ENCODE data around the gene PTGDR. TPM values are rescaled to one million over a fixed set of nuclear protein-coding genes. Genes with fewer than 3 reads are reported as not detected.

PTGDR gene
- 1 to 10 TPM in 1 of 4 donors, under 1 TPM in 1, not detected in 2; 0.25 to 6.6 TPM for polyA plus RNA-seq
- long read RNA-seq, donor 1 = 0 reads
- long read RNA-seq, donor 2 = 0 reads
- long read RNA-seq, donor 3 = 0 reads
- long read RNA-seq, donor 4, partial matches to known transcripts = 0 of 1 reads
- long read RNA-seq, donor 4, other reads (novel, unspliced or antisense) = 0 of 1 reads
- long read RNA-seq, donor 5, partial matches to known transcripts = 0 of 2 reads
- long read RNA-seq, donor 5, other reads (novel, unspliced or antisense) = 0 of 2 reads
- long read RNA-seq, donor 6, partial matches to known transcripts = 0 of 1 reads
- long read RNA-seq, donor 6, other reads (novel, unspliced or antisense) = 0 of 1 reads
- long read RNA-seq, donor 7 = 0 reads
- long read RNA-seq, donor 8, partial matches to known transcripts = 0 of 1 reads
- long read RNA-seq, donor 8, other reads (novel, unspliced or antisense) = 0 of 1 reads
- long read RNA-seq, donor 9 = 0 reads
- long read RNA-seq, donor 10, transcript PTGDR-201 (2 exons, 2,942 nt) = major isoform, 9 of 10 reads
- long read RNA-seq, donor 10, partial matches to known transcripts = 0 of 10 reads
- long read RNA-seq, donor 10, other reads (novel, unspliced or antisense) = 0 of 10 reads

DNA sequence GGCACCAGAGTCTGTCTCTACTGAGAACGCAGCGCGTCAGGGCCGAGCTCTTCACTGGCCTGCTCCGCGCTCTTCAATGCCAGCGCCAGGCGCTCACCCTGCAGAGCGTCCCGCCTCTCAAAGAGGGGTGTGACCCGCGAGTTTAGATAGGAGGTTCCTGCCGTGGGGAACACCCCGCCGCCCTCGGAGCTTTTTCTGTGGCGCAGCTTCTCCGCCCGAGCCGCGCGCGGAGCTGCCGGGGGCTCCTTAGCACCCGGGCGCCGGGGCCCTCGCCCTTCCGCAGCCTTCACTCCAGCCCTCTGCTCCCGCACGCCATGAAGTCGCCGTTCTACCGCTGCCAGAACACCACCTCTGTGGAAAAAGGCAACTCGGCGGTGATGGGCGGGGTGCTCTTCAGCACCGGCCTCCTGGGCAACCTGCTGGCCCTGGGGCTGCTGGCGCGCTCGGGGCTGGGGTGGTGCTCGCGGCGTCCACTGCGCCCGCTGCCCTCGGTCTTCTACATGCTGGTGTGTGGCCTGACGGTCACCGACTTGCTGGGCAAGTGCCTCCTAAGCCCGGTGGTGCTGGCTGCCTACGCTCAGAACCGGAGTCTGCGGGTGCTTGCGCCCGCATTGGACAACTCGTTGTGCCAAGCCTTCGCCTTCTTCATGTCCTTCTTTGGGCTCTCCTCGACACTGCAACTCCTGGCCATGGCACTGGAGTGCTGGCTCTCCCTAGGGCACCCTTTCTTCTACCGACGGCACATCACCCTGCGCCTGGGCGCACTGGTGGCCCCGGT, at the start of gene PTGDR:
Gene PTGDR (plus strand): TSS at position 198 of the 778 bp plus-strand sequence. CDS start 117 bp downstream, at position 315.
- DNase-seq = peak; percentile 28 to 55
- WGBS, 3 donors = 3 to 8% (median 4%) methylated on average over 63 of the region's 63 CpGs
- Histone ChIP-seq H3K27me3 (ENCODE audit: control insufficient read depth in 3 of 3, insufficient read depth in 3 of 3, low read length in 3 of 3) (peaks cover 0 to 30% (median 5%) of the 10 kb centered on the region in 3 donors), H3K27ac (ENCODE audit: low read depth in 1 of 3, low read length in 2 of 3) (no peak within 1 kb of the TSS), H3K36me3 (ENCODE audit: control insufficient read depth in 3 of 3, insufficient read depth in 2 of 3, low read depth in 1 of 3, low read length in 3 of 3) (no peaks in the 10 kb centered on the region), H3K9me3 (ENCODE audit: control insufficient read depth in 2 of 2, insufficient read depth in 1 of 2, low read depth in 1 of 2, low read length in 1 of 2) (no peaks in the 10 kb centered on the region), H3K4me1 (ENCODE audit: control insufficient read depth in 3 of 3, insufficient read depth in 2 of 3, low read depth in 1 of 3, low read length in 2 of 3) (peaks cover 0 to 3% (median 0%) of the 10 kb centered on the region in 3 donors), H3K4me3 (ENCODE audit: low read depth in 1 of 3, low read length in 3 of 3) (peak within 1 kb of the TSS; percentile 36 to 51 (median 49))
- no peak for FAIRE-seq

- Histone ChIP-seq H3K4me3 (ENCODE audit: low read depth in 1 of 3, low read length in 3 of 3) (no peak overlapping the region), H3K4me1 (ENCODE audit: control insufficient read depth in 3 of 3, insufficient read depth in 2 of 3, low read depth in 1 of 3, low read length in 2 of 3) (no peaks in the 10 kb centered on the region), H3K9me3 (ENCODE audit: control insufficient read depth in 2 of 2, insufficient read depth in 1 of 2, low read depth in 1 of 2, low read length in 1 of 2) (no peaks in the 10 kb centered on the region), H3K27me3 (ENCODE audit: control insufficient read depth in 3 of 3, insufficient read depth in 3 of 3, low read length in 3 of 3) (no peaks in the 10 kb centered on the region), H3K36me3 (ENCODE audit: control insufficient read depth in 3 of 3, insufficient read depth in 2 of 3, low read depth in 1 of 3, low read length in 3 of 3) (no peaks in the 10 kb centered on the region), H3K27ac (ENCODE audit: low read depth in 1 of 3, low read length in 2 of 3) (no peak overlapping the region)
- FAIRE-seq = no peak
- no peak for DNase-seq
- WGBS, 3 donors = 93 to 97% (median 93%) methylated on average over 4 of the region's 4 CpGs
Observed at GRCh38 chr14:52219488-52220084, 47.9 kb upstream of the PTGDR start.

DNA sequence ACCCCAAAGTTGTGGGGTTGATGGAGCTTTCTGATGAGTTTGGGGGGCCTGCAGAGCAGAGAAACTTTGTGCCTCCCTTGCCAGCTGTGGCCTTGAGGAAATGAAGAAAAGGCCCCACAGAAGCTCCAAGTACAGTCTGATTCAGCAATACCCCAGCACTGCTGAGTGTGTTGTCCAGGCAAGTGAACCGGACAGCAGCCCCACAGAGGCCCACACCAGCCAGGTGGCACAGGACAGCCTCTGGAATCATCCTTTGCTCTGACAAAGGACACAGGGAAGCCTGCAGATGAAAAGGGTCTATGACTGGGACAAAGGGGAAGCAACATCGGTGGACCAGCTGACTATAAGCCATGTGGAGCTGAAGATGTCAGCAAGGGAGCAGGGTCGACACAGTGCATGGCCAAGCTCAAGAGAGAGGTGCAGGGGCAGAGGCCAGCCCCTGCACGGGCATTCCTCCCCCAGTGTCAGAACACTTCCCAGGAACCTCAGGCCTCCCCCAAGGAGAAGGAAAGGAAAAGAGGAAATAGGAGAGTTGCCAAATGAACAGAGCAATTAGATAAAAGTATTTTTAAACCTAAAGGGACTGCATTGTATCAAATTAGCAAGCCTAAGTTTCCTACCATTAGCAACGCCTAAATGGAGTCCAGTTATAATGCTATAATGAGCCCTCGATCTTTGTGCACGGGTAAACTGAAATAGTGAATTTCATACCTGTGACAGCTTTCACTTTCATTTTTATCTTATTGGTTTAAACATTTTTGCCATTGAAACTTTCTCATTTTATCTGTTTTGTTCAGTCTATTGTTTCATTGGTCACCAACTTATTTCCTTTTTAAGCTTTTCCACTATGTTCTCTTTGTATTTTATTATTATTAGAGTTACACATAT, 46.3 kb upstream of the PTGDR start:
- peak in 1 of 2 donors; percentile 33 for DNase-seq
- no peaks in the 10 kb centered on the region for H3K9me3 ChIP-seq (ENCODE audit: control insufficient read depth in 2 of 2, insufficient read depth in 1 of 2, low read depth in 1 of 2, low read length in 1 of 2)
- H3K27me3 ChIP-seq (ENCODE audit: control insufficient read depth in 3 of 3, insufficient read depth in 3 of 3, low read length in 3 of 3) = no peaks in the 10 kb centered on the region
- peak overlapping the region in 1 of 3 donors; percentile 14 for H3K27ac ChIP-seq (ENCODE audit: low read depth in 1 of 3, low read length in 2 of 3)
- H3K4me1 ChIP-seq (ENCODE audit: control insufficient read depth in 3 of 3, insufficient read depth in 2 of 3, low read depth in 1 of 3, low read length in 2 of 3) = no peaks in the 10 kb centered on the region
- WGBS, 3 donors = 47 to 58% (median 52%) methylated on average over 7 of the region's 7 CpGs
- peak overlapping the region in 1 of 3 donors; percentile 18 for H3K4me3 ChIP-seq (ENCODE audit: low read depth in 1 of 3, low read length in 3 of 3)
- no peaks in the 10 kb centered on the region for H3K36me3 ChIP-seq (ENCODE audit: control insufficient read depth in 3 of 3, insufficient read depth in 2 of 3, low read depth in 1 of 3, low read length in 3 of 3)
- FAIRE-seq = no peak

DNA sequence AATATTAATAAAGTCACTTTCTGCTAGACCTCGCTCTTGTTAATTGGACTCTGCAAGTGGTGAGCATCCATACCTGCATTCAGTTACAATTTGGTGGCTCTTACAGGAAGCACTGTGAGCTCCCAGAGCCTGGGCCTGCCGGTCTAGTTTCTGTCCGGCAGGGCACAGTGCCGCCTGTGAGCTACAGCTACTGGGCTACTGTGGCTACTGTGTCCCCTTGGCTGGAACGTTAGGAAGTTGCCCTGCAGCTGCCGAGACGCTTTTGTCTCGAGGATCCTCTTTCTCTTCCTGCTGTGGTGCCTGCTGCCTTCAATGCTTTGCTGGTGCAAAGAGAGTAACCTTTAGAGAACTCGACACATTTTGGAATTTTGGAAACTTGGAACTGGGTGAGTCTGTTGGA, 44.6 kb upstream of the PTGDR start:
- 83 to 93% (median 86%) methylated on average over 9 of the region's 9 CpGs for WGBS, 3 donors
- no peak for FAIRE-seq

DNA sequence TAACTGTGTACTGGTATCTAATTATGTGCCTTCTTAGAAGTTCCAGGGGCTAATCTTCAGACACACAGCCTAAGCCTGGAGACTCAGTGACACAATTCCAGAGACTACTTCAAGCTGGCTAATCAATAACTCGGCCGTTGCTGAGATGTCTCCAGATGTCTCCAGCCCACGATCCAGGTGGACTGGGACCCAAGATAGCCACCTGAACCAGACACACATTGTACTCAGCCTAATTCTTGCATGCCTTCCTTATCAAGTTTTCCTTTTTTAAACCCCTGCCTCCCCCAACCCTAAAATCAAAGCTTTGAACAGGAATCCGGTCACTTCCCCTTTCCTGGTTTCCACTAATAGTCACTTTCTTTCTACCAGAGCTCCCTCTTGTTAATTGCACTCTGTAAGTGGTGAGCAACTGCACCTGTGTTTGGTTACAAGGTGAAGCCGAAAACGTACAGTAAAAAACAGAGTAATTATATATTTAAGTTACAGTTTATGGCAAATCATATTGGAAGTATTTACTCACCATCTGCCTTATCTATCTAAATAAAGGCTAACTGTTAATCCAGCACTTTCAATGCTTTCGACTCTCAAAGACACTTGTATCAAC, 39.8 kb upstream of the PTGDR start:
- no peaks in the 10 kb centered on the region for H3K4me1 ChIP-seq (ENCODE audit: control insufficient read depth in 3 of 3, insufficient read depth in 2 of 3, low read depth in 1 of 3, low read length in 2 of 3)
- H3K9me3 ChIP-seq (ENCODE audit: control insufficient read depth in 2 of 2, insufficient read depth in 1 of 2, low read depth in 1 of 2, low read length in 1 of 2) = peaks cover 0 to 3% of the 10 kb centered on the region in 2 donors
- no peak for FAIRE-seq
- H3K4me3 ChIP-seq (ENCODE audit: low read depth in 1 of 3, low read length in 3 of 3) = no peak overlapping the region
- H3K27ac ChIP-seq (ENCODE audit: low read depth in 1 of 3, low read length in 2 of 3) = peak overlapping the region in 1 of 3 donors; percentile 12
- no peaks in the 10 kb centered on the region for H3K27me3 ChIP-seq (ENCODE audit: control insufficient read depth in 3 of 3, insufficient read depth in 3 of 3, low read length in 3 of 3)
- H3K36me3 ChIP-seq (ENCODE audit: control insufficient read depth in 3 of 3, insufficient read depth in 2 of 3, low read depth in 1 of 3, low read length in 3 of 3) = no peaks in the 10 kb centered on the region
- peak; percentile 47 to 62 for DNase-seq
- WGBS, 3 donors = 15 to 51% (median 27%) methylated on average over 7 of the region's 7 CpGs

More for the DNA sequence above, 44.6 kb upstream of the PTGDR start:
- no peaks in the 10 kb centered on the region for H3K4me1 ChIP-seq (ENCODE audit: control insufficient read depth in 3 of 3, insufficient read depth in 2 of 3, low read depth in 1 of 3, low read length in 2 of 3)
- H3K36me3 ChIP-seq (ENCODE audit: control insufficient read depth in 3 of 3, insufficient read depth in 2 of 3, low read depth in 1 of 3, low read length in 3 of 3) = no peaks in the 10 kb centered on the region
- H3K9me3 ChIP-seq (ENCODE audit: control insufficient read depth in 2 of 2, insufficient read depth in 1 of 2, low read depth in 1 of 2, low read length in 1 of 2) = no peaks in the 10 kb centered on the region
- no peak overlapping the region for H3K4me3 ChIP-seq (ENCODE audit: low read depth in 1 of 3, low read length in 3 of 3)
- no peak for DNase-seq
- no peaks in the 10 kb centered on the region for H3K27me3 ChIP-seq (ENCODE audit: control insufficient read depth in 3 of 3, insufficient read depth in 3 of 3, low read length in 3 of 3)
- no peak overlapping the region for H3K27ac ChIP-seq (ENCODE audit: low read depth in 1 of 3, low read length in 2 of 3)

GRCh38 chr14:52233693-52234092, 33.8 kb upstream of the PTGDR start:
- WGBS, 3 donors = 55 to 72% (median 56%) methylated on average over 2 of the region's 2 CpGs
- Histone ChIP-seq H3K27me3 (ENCODE audit: control insufficient read depth in 3 of 3, insufficient read depth in 3 of 3, low read length in 3 of 3) (no peaks in the 10 kb centered on the region), H3K36me3 (ENCODE audit: control insufficient read depth in 3 of 3, insufficient read depth in 2 of 3, low read depth in 1 of 3, low read length in 3 of 3) (no peaks in the 10 kb centered on the region), H3K4me1 (ENCODE audit: control insufficient read depth in 3 of 3, insufficient read depth in 2 of 3, low read depth in 1 of 3, low read length in 2 of 3) (peaks cover 0 to 4% (median 2%) of the 10 kb centered on the region in 3 donors), H3K27ac (ENCODE audit: low read depth in 1 of 3, low read length in 2 of 3) (no peak overlapping the region), H3K9me3 (ENCODE audit: control insufficient read depth in 2 of 2, insufficient read depth in 1 of 2, low read depth in 1 of 2, low read length in 1 of 2) (peaks cover 0 to 3% of the 10 kb centered on the region in 2 donors), H3K4me3 (ENCODE audit: low read depth in 1 of 3, low read length in 3 of 3) (no peak overlapping the region)
- no peak for FAIRE-seq
- no peak for DNase-seq

DNA sequence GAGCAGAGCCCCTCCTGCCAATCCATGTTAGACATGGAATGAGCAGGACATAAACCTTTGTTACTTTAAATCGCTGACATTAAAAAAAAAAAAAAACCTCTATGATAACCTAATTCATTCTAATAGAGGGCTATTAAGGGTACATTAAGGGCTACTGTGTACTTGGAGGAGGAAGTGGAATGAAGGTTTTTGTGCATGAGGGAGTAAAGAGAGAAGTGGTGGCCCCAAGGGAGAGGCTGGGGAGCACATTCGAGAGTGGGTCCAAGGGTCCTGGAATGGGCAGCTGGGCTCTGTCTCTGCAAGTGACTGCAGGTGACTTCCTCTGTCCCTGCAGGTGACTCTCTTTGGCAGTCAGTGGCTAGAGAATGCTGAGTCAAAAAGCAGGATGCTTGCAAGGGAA, 32.1 kb upstream of the PTGDR start:
- H3K27me3 ChIP-seq (ENCODE audit: control insufficient read depth in 3 of 3, insufficient read depth in 3 of 3, low read length in 3 of 3) = no peaks in the 10 kb centered on the region
- FAIRE-seq = no peak
- no peaks in the 10 kb centered on the region for H3K9me3 ChIP-seq (ENCODE audit: control insufficient read depth in 2 of 2, insufficient read depth in 1 of 2, low read depth in 1 of 2, low read length in 1 of 2)
- H3K4me1 ChIP-seq (ENCODE audit: control insufficient read depth in 3 of 3, insufficient read depth in 2 of 3, low read depth in 1 of 3, low read length in 2 of 3) = peaks cover 0 to 4% (median 2%) of the 10 kb centered on the region in 3 donors
- no peak for DNase-seq
- 17 to 53% (median 47%) methylated on average over 2 of the region's 2 CpGs for WGBS, 3 donors
- no peak overlapping the region for H3K4me3 ChIP-seq (ENCODE audit: low read depth in 1 of 3, low read length in 3 of 3)
- H3K36me3 ChIP-seq (ENCODE audit: control insufficient read depth in 3 of 3, insufficient read depth in 2 of 3, low read depth in 1 of 3, low read length in 3 of 3) = no peaks in the 10 kb centered on the region
- H3K27ac ChIP-seq (ENCODE audit: low read depth in 1 of 3, low read length in 2 of 3) = no peak overlapping the region

All from small intestine (tissue), 16 donors.